Measurements from ENCODE around the gene DHCR7. TPM values are rescaled to one million over a fixed set of nuclear protein-coding genes. Genes with fewer than 3 reads are reported as not detected.

DHCR7 gene
- total RNA-seq, 4 donors from 2014 or later = 5.8 to 9.5 (median 9.2) TPM

GRCh38 chr11:71491531-71491930 is 43.3 kb upstream of the DHCR7 start:
- no peak for DNase-seq (ENCODE audit: extremely low spot score)
- TF ChIP-seq CTCF (IDR thresholded peaks at IDR 0.05) = no peak
- no peak for TF ChIP-seq POLR2AphosphoS5 (IDR thresholded peaks at IDR 0.05)
- TF ChIP-seq POLR2A (IDR thresholded peaks at IDR 0.05; ENCODE audit: low read depth) = no peak
- no peak for TF ChIP-seq EP300 (IDR thresholded peaks at IDR 0.05)
- no peaks in the 10 kb centered on the region for H3K9me3 ChIP-seq
- WGBS = 94% methylated on average over 19 of the region's 19 CpGs
- H3K4me3 ChIP-seq = no peak overlapping the region
- intact Hi-C loops (cut with DNase I) = no loop called here
- H3K4me1 ChIP-seq = no peaks in the 10 kb centered on the region
- no peaks in the 10 kb centered on the region for H3K27me3 ChIP-seq
- H3K27ac ChIP-seq (replicated peaks in 1 of 4) = no peak overlapping the region
- peaks cover 52 to 86% (median 63%) of the 10 kb centered on the region in 4 donors for H3K36me3 ChIP-seq

GRCh38 chr11:71490731-71491390 is 42.7 kb upstream of the DHCR7 start:
- no peak overlapping the region for H3K4me3 ChIP-seq
- H3K4me1 ChIP-seq = no peaks in the 10 kb centered on the region
- no peaks in the 10 kb centered on the region for H3K27me3 ChIP-seq
- WGBS = 93% methylated on average over 23 of the region's 28 CpGs
- H3K9me3 ChIP-seq = no peaks in the 10 kb centered on the region
- intact Hi-C loops (cut with DNase I) = no loop called here
- TF ChIP-seq POLR2AphosphoS5 (IDR thresholded peaks at IDR 0.05) (no peak), POLR2A (IDR thresholded peaks at IDR 0.05; ENCODE audit: low read depth) (no peak), CTCF (IDR thresholded peaks at IDR 0.05) (no peak)
- H3K36me3 ChIP-seq = peaks cover 48 to 86% (median 63%) of the 10 kb centered on the region in 4 donors
- no peak for DNase-seq (ENCODE audit: extremely low spot score)
- H3K27ac ChIP-seq (replicated peaks in 1 of 4) = no peak overlapping the region

- Histone ChIP-seq H3K4me1 (no peaks in the 10 kb centered on the region), H3K36me3 (peaks cover 51 to 86% (median 63%) of the 10 kb centered on the region in 4 donors), H3K27ac (replicated peaks in 1 of 4) (no peak overlapping the region), H3K4me3 (no peak overlapping the region), H3K27me3 (no peaks in the 10 kb centered on the region), H3K9me3 (no peaks in the 10 kb centered on the region)
- DNase-seq (ENCODE audit: extremely low spot score) = no peak
- WGBS = 94% methylated on average over 22 of the region's 23 CpGs
- TF ChIP-seq EP300 (IDR thresholded peaks at IDR 0.05) (no peak), POLR2A (IDR thresholded peaks at IDR 0.05; ENCODE audit: low read depth) (no peak)
- intact Hi-C loops (cut with DNase I) = no loop called here
Measured at GRCh38 chr11:71490044-71490730, 42.0 kb upstream of the DHCR7 start.

GRCh38 chr11:71489311-71490043 is 41.3 kb upstream of the DHCR7 start:
- intact Hi-C loops (cut with DNase I) = no loop called here
- Histone ChIP-seq H3K4me1 (no peaks in the 10 kb centered on the region), H3K4me3 (no peak overlapping the region), H3K9me3 (no peaks in the 10 kb centered on the region), H3K36me3 (peaks cover 50 to 86% (median 66%) of the 10 kb centered on the region in 4 donors), H3K27ac (replicated peaks in 1 of 4) (no peak overlapping the region), H3K27me3 (no peaks in the 10 kb centered on the region)
- no peak for DNase-seq (ENCODE audit: extremely low spot score)
- WGBS = 59% methylated on average over 12 of the region's 15 CpGs
- no peak for TF ChIP-seq EP300 (IDR thresholded peaks at IDR 0.05)
- no peak for TF ChIP-seq CTCF (IDR thresholded peaks at IDR 0.05)
- TF ChIP-seq POLR2A (IDR thresholded peaks at IDR 0.05; ENCODE audit: low read depth) = no peak
- TF ChIP-seq POLR2AphosphoS5 (IDR thresholded peaks at IDR 0.05) = no peak

- 77% methylated on average over 6 of the region's 6 CpGs for WGBS
- DNase-seq (ENCODE audit: extremely low spot score) = no peak
- H3K9me3 ChIP-seq = no peaks in the 10 kb centered on the region
- H3K27ac ChIP-seq (replicated peaks in 1 of 4) = no peak overlapping the region
- intact Hi-C loops (cut with DNase I) = no loop called here
- no peak overlapping the region for H3K4me3 ChIP-seq
- H3K4me1 ChIP-seq = no peaks in the 10 kb centered on the region
- no peaks in the 10 kb centered on the region for H3K27me3 ChIP-seq
- H3K36me3 ChIP-seq = peaks cover 52 to 86% (median 66%) of the 10 kb centered on the region in 4 donors
- TF ChIP-seq POLR2AphosphoS5 (IDR thresholded peaks at IDR 0.05) (no peak), CTCF (IDR thresholded peaks at IDR 0.05) (no peak), POLR2A (IDR thresholded peaks at IDR 0.05; ENCODE audit: low read depth) (no peak), EP300 (IDR thresholded peaks at IDR 0.05) (no peak)
Measured at GRCh38 chr11:71488681-71489270, 40.6 kb upstream of the DHCR7 start.
